Endodermal cell (in vitro differentiated cells): ENCODE measurements around the gene TINCR. TPM values are rescaled to one million over a fixed set of nuclear protein-coding genes. Genes with fewer than 3 reads are reported as not detected.

ENCODE experiments used
- DNase-seq: peaks from one replicate; pipeline ENCODE4 v3.0.0-alpha.2; 2017
- H3K27ac ChIP-seq: 2 replicates; pipeline ENCODE4 v1.5.1; 2013; ENCODE audit warnings: mild to moderate bottlenecking, low read depth, low read length, moderate library complexity
- H3K27me3 ChIP-seq: 2 replicates; pipeline ENCODE4 v1.6.1; 2013; ENCODE audit warnings: mild to moderate bottlenecking, low read length, moderate library complexity; ENCODE audit not compliant: insufficient read depth, control insufficient read depth, poor library complexity, severe bottlenecking
- H3K36me3 ChIP-seq: 2 replicates; pipeline ENCODE4 v1.7.0; 2013; ENCODE audit warnings: mild to moderate bottlenecking, low read length, moderate library complexity; ENCODE audit not compliant: control insufficient read depth, insufficient read depth
- H3K4me1 ChIP-seq: one replicate; pipeline ENCODE4 v1.7.0; 2013; ENCODE audit warnings: low read length; ENCODE audit not compliant: control insufficient read depth, insufficient read depth
- H3K4me3 ChIP-seq: 2 replicates; pipeline ENCODE4 v1.5.1; 2013; ENCODE audit warnings: mild to moderate bottlenecking, low read length, moderate library complexity
- H3K9ac ChIP-seq: 2 replicates; pipeline ENCODE4 v1.6.1; 2013; ENCODE audit warnings: mild to moderate bottlenecking, low read length, moderate library complexity; ENCODE audit not compliant: poor library complexity, severe bottlenecking; ENCODE audit errors: extremely low read depth
- H3K9me3 ChIP-seq: 2 replicates; pipeline ENCODE4 v1.6.1; 2013; ENCODE audit warnings: mild to moderate bottlenecking, low read length, moderate library complexity; ENCODE audit not compliant: control insufficient read depth
- H3K27ac Mint-ChIP-seq: 2 replicates; pipeline ENCODE4 v1.8.0; 2020; ENCODE audit warnings: mixed read lengths
- H3K27me3 Mint-ChIP-seq: 2 replicates; pipeline ENCODE4 v1.8.0; 2021; ENCODE audit warnings: mild to moderate bottlenecking, mixed read lengths; ENCODE audit not compliant: insufficient read depth
- H3K36me3 Mint-ChIP-seq: 2 replicates; pipeline ENCODE4 v1.8.0; 2020; ENCODE audit warnings: low read depth, mixed read lengths
- H3K4me1 Mint-ChIP-seq: 2 replicates; pipeline ENCODE4 v1.8.0; 2020; ENCODE audit warnings: mixed read lengths
- H3K4me3 Mint-ChIP-seq: 2 replicates; pipeline ENCODE4 v1.8.0; 2020; ENCODE audit warnings: mild to moderate bottlenecking, moderate library complexity, mixed read lengths
- H3K9me3 Mint-ChIP-seq: 2 replicates; pipeline ENCODE4 v1.8.0; 2020; ENCODE audit warnings: mild to moderate bottlenecking, mixed read lengths
- WGBS, 2 experiments: methylation state at CpG; one replicate each; pipeline versions ENCODE4 v1.1.5 to v1.1.7; 2013; ENCODE audit warnings: missing lambda C conversion rate in 2 of 2, mixed read lengths in 1 of 2; ENCODE audit not compliant: insufficient coverage in 1 of 2, insufficient read length in 1 of 2; 5-methylcytosine and 5-hydroxymethylcytosine counted together
- total RNA-seq, 2 donors: library from RNA; stranded (reverse); fragmentation: NEBNext Ultra II Directional in 1 of 2; extraction: Animal tissue kit (Norgen Biotek cat#: 25700) in 1 of 2; gene quantifications; 2 replicates in 1 of 2; 3 replicates in 1 of 2; pipeline ENCODE4 v1.2.1, GENCODE V29; 2021
- TF ChIP-seq, protein P1 (sequence below): fragments of 200-600 bp; sonication (generic); conservative IDR thresholded peaks from 2 replicates; pipeline ENCODE4 v1.5.0; 2021; ENCODE audit warnings: antibody characterized with exemption, mild to moderate bottlenecking

Gene TINCR
- total RNA-seq, 2 donors from 2014 or later: 0.53 to 1.2 TPM

DNA sequence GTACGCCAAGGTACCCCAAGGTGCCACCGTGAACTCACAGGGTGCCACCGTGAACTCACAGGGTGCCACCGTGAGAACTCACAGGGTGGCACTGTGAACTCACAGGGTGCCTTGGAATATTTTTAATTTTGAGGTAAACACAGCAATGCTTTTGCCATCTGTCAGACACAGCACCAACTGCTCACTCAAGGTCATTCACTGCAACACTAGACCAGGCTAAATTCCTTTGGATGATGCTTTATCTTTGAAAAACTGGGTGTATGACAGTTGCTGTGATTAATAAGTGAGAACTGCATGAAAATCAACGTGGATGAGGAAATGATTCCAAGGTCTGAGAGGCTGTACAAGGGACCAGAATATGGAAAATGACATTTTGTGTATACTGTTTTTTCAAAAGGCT is 35.9 kb upstream of the TINCR start:
- TF ChIP-seq, protein P1, sequence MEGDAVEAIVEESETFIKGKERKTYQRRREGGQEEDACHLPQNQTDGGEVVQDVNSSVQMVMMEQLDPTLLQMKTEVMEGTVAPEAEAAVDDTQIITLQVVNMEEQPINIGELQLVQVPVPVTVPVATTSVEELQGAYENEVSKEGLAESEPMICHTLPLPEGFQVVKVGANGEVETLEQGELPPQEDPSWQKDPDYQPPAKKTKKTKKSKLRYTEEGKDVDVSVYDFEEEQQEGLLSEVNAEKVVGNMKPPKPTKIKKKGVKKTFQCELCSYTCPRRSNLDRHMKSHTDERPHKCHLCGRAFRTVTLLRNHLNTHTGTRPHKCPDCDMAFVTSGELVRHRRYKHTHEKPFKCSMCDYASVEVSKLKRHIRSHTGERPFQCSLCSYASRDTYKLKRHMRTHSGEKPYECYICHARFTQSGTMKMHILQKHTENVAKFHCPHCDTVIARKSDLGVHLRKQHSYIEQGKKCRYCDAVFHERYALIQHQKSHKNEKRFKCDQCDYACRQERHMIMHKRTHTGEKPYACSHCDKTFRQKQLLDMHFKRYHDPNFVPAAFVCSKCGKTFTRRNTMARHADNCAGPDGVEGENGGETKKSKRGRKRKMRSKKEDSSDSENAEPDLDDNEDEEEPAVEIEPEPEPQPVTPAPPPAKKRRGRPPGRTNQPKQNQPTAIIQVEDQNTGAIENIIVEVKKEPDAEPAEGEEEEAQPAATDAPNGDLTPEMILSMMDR: no peak
- Mint-ChIP-seq H3K9me3 (no peaks in the 10 kb centered on the region), H3K4me3 (no peak overlapping the region), H3K27me3 (no peaks in the 10 kb centered on the region), H3K36me3 (peaks cover 83% of the 10 kb centered on the region), H3K27ac (no peak overlapping the region), H3K4me1 (no peaks in the 10 kb centered on the region)
- H3K4me3 ChIP-seq: no peak overlapping the region
- no peak overlapping the region for H3K9ac ChIP-seq
- no peak for DNase-seq
- H3K27me3 ChIP-seq: no peaks in the 10 kb centered on the region
- H3K27ac ChIP-seq: no peak overlapping the region
- H3K36me3 ChIP-seq: peaks cover 89% of the 10 kb centered on the region
- WGBS, 2 experiments: 96 to 98% methylated on average over 5 of the region's 5 CpGs
- H3K9me3 ChIP-seq: no peaks in the 10 kb centered on the region
- no peaks in the 10 kb centered on the region for H3K4me1 ChIP-seq

DNA sequence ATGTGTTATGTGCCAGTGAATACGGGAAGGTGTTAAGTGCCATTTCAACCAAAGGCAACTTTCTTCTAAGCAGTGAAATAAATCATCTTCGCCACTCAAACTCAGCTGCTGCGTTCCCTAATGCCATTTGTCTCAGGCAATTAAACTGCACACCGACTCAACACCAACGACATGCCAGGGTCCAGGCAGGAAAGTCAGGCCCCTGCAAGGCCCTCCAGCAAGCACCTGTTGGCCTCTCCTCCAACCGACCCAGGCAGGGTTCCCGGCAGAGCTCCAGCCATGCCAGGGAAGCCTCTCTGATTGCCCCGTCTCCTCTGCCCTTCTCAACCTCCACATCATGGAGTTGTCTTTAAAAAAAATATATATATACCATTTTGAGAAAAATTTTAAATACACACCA is 33.0 kb upstream of the TINCR start:
- DNase-seq: no peak
- Histone ChIP-seq H3K9me3 (no peaks in the 10 kb centered on the region), H3K4me3 (no peak overlapping the region), H3K9ac (no peak overlapping the region), H3K27ac (no peak overlapping the region), H3K4me1 (no peaks in the 10 kb centered on the region), H3K36me3 (peaks cover 89% of the 10 kb centered on the region), H3K27me3 (no peaks in the 10 kb centered on the region)
- no peaks in the 10 kb centered on the region for H3K9me3 Mint-ChIP-seq
- WGBS, 2 experiments: 93 to 97% methylated on average over 4 to 7 of the region's 8 CpGs
- H3K27ac Mint-ChIP-seq: no peak overlapping the region
- H3K4me3 Mint-ChIP-seq: no peak overlapping the region
- no peaks in the 10 kb centered on the region for H3K27me3 Mint-ChIP-seq
- TF ChIP-seq, protein P1: no peak
- peaks cover 81% of the 10 kb centered on the region for H3K36me3 Mint-ChIP-seq
- H3K4me1 Mint-ChIP-seq: no peaks in the 10 kb centered on the region

DNA sequence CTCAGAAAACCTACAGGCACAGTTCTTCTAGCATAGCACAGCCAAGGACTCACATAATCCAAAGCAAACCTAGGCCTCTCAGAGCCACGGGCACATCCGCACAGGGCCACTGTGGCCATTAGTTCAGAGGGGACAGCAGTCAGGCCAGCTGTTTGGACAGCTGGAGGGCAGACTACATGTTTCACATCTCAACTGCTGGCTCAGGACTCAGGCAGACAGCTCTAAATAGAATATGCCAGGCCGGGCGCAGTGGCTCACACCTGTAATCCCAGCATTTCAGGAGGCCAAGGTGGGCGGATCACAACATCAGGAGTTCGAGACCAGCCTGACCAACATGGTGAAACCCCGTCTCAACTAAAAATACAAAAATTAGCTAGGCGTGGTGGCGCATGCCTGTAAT is 28.0 kb upstream of the TINCR start:
- H3K27ac ChIP-seq: no peak overlapping the region
- peaks cover 91% of the 10 kb centered on the region for H3K36me3 ChIP-seq
- TF ChIP-seq, protein P1: no peak
- H3K27me3 Mint-ChIP-seq: no peaks in the 10 kb centered on the region
- 94 to 96% methylated on average over 6 to 9 of the region's 9 CpGs for WGBS, 2 experiments
- H3K4me3 ChIP-seq: no peak overlapping the region
- no peaks in the 10 kb centered on the region for H3K9me3 Mint-ChIP-seq
- no peak overlapping the region for H3K27ac Mint-ChIP-seq
- no peaks in the 10 kb centered on the region for H3K27me3 ChIP-seq
- no peak overlapping the region for H3K9ac ChIP-seq
- H3K4me1 Mint-ChIP-seq: no peaks in the 10 kb centered on the region
- H3K4me3 Mint-ChIP-seq: no peak overlapping the region
- DNase-seq: no peak
- no peaks in the 10 kb centered on the region for H3K4me1 ChIP-seq
- peaks cover 87% of the 10 kb centered on the region for H3K36me3 Mint-ChIP-seq
- no peaks in the 10 kb centered on the region for H3K9me3 ChIP-seq
